ENCODE measurements around the gene RNASE11.

GRCh38 chr14:20606190-20606901 is 18.5 kb upstream of the RNASE11 start:
- TF ChIP-seq, protein P1, sequence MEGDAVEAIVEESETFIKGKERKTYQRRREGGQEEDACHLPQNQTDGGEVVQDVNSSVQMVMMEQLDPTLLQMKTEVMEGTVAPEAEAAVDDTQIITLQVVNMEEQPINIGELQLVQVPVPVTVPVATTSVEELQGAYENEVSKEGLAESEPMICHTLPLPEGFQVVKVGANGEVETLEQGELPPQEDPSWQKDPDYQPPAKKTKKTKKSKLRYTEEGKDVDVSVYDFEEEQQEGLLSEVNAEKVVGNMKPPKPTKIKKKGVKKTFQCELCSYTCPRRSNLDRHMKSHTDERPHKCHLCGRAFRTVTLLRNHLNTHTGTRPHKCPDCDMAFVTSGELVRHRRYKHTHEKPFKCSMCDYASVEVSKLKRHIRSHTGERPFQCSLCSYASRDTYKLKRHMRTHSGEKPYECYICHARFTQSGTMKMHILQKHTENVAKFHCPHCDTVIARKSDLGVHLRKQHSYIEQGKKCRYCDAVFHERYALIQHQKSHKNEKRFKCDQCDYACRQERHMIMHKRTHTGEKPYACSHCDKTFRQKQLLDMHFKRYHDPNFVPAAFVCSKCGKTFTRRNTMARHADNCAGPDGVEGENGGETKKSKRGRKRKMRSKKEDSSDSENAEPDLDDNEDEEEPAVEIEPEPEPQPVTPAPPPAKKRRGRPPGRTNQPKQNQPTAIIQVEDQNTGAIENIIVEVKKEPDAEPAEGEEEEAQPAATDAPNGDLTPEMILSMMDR (IDR thresholded peaks at IDR 0.05), result peak in 5 of 6 experiments; percentile 15 to 47 (median 34)
- no peak for TF ChIP-seq POLR2A (IDR thresholded peaks at IDR 0.05)
